ENCODE measurements around the gene GPRC5B. TPM values are rescaled to one million over a fixed set of nuclear protein-coding genes. Genes with fewer than 3 reads are reported as not detected.

Gene GPRC5B
- total RNA-seq, 1 donor from 2014 or later: 11.2 TPM

DNA sequence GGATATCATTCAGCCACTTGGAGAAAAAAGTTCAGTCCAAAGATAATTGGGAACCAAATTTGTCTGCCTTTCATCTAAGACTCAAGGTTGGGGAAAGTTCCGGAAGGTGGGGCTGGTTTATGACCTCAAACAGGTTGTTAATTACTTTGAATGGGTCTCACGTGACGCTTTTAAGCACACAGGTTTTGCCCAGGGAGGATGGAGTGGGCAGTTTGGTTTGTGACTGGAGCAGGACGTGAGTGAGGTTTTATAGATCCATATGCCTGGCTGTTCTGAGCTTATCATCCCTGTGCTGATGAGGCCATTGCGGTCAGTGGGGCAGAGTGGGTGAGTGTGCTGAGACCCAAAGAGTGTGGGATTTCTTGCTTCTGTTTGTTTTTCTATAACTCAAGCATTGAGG is 38.7 kb upstream of the GPRC5B start:
- TF ChIP-seq, protein P1, sequence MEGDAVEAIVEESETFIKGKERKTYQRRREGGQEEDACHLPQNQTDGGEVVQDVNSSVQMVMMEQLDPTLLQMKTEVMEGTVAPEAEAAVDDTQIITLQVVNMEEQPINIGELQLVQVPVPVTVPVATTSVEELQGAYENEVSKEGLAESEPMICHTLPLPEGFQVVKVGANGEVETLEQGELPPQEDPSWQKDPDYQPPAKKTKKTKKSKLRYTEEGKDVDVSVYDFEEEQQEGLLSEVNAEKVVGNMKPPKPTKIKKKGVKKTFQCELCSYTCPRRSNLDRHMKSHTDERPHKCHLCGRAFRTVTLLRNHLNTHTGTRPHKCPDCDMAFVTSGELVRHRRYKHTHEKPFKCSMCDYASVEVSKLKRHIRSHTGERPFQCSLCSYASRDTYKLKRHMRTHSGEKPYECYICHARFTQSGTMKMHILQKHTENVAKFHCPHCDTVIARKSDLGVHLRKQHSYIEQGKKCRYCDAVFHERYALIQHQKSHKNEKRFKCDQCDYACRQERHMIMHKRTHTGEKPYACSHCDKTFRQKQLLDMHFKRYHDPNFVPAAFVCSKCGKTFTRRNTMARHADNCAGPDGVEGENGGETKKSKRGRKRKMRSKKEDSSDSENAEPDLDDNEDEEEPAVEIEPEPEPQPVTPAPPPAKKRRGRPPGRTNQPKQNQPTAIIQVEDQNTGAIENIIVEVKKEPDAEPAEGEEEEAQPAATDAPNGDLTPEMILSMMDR (IDR thresholded peaks at IDR 0.05; ENCODE audit: insufficient read depth, low read length, poor library complexity, severe bottlenecking): no peak
- no peaks in the 10 kb centered on the region for H3K27me3 ChIP-seq (ENCODE audit: control insufficient read depth, insufficient read depth, low read length)
- H3K36me3 ChIP-seq (ENCODE audit: control insufficient read depth, insufficient read depth, low read length): no peaks in the 10 kb centered on the region
- no peak for DNase-seq (ENCODE audit: low read depth)
- no peak overlapping the region for H3K4me3 ChIP-seq (ENCODE audit: low read depth, low read length)

- no peak overlapping the region for H3K4me3 ChIP-seq (ENCODE audit: low read depth, low read length)
- no peaks in the 10 kb centered on the region for H3K36me3 ChIP-seq (ENCODE audit: control insufficient read depth, insufficient read depth, low read length)
- H3K27me3 ChIP-seq (ENCODE audit: control insufficient read depth, insufficient read depth, low read length): no peaks in the 10 kb centered on the region
- no peak for DNase-seq (ENCODE audit: low read depth)
- TF ChIP-seq, protein P1 (IDR thresholded peaks at IDR 0.05; ENCODE audit: insufficient read depth, low read length, poor library complexity, severe bottlenecking): no peak
Observed at GRCh38 chr16:19919142-19919541, 34.5 kb upstream of the GPRC5B start.

- Histone ChIP-seq H3K36me3 (ENCODE audit: control insufficient read depth, insufficient read depth, low read length) (no peaks in the 10 kb centered on the region), H3K4me3 (ENCODE audit: low read depth, low read length) (no peak overlapping the region), H3K27me3 (ENCODE audit: control insufficient read depth, insufficient read depth, low read length) (no peaks in the 10 kb centered on the region)
- TF ChIP-seq, protein P1 (IDR thresholded peaks at IDR 0.05; ENCODE audit: insufficient read depth, low read length, poor library complexity, severe bottlenecking): no peak
- DNase-seq (ENCODE audit: low read depth): no peak
Observed at GRCh38 chr16:19916064-19916463, 31.4 kb upstream of the GPRC5B start.

DNA sequence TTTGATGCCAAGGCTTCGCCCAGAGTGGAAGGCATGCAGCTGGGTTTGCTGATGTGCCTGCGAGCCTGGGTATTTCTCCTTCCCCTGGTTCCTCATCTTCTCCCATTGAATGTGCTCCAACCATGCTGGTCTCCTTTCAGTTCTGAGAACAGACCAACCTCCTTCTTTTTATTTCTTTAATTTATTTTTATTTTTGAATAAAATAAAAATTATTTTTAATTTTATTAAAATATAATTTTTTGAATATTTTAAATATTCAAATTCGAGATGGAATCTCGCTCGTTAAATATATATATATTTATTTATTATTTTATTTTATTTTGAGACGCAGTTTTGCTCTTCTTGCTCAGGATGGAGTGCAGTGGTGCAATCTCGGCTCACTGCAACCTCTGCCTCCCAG is 30.2 kb upstream of the GPRC5B start:
- TF ChIP-seq, protein P1 (IDR thresholded peaks at IDR 0.05; ENCODE audit: insufficient read depth, low read length, poor library complexity, severe bottlenecking): no peak
- DNase-seq (ENCODE audit: low read depth): no peak
- Histone ChIP-seq H3K27me3 (ENCODE audit: control insufficient read depth, insufficient read depth, low read length) (no peaks in the 10 kb centered on the region), H3K36me3 (ENCODE audit: control insufficient read depth, insufficient read depth, low read length) (no peaks in the 10 kb centered on the region), H3K4me3 (ENCODE audit: low read depth, low read length) (no peak overlapping the region)

DNA sequence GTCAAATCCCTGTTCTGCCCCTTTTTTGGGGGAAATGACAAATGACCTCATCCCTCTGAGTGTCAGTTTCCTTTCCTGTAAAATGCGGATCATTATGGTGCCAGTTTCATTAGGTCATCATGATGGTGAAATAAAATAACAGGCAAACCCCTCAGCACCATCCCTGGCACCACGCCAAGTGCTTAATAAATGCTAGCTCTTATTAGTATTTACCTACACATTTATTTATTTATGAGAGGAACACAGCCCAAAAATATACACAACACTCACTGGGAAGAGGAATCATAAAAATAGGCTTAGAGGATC is 28.6 kb upstream of the GPRC5B start:
- Histone ChIP-seq H3K27me3 (ENCODE audit: control insufficient read depth, insufficient read depth, low read length) (no peaks in the 10 kb centered on the region), H3K4me3 (ENCODE audit: low read depth, low read length) (no peak overlapping the region), H3K36me3 (ENCODE audit: control insufficient read depth, insufficient read depth, low read length) (no peaks in the 10 kb centered on the region)
- TF ChIP-seq, protein P1 (IDR thresholded peaks at IDR 0.05; ENCODE audit: insufficient read depth, low read length, poor library complexity, severe bottlenecking): no peak
- DNase-seq (ENCODE audit: low read depth): no peak

DNA sequence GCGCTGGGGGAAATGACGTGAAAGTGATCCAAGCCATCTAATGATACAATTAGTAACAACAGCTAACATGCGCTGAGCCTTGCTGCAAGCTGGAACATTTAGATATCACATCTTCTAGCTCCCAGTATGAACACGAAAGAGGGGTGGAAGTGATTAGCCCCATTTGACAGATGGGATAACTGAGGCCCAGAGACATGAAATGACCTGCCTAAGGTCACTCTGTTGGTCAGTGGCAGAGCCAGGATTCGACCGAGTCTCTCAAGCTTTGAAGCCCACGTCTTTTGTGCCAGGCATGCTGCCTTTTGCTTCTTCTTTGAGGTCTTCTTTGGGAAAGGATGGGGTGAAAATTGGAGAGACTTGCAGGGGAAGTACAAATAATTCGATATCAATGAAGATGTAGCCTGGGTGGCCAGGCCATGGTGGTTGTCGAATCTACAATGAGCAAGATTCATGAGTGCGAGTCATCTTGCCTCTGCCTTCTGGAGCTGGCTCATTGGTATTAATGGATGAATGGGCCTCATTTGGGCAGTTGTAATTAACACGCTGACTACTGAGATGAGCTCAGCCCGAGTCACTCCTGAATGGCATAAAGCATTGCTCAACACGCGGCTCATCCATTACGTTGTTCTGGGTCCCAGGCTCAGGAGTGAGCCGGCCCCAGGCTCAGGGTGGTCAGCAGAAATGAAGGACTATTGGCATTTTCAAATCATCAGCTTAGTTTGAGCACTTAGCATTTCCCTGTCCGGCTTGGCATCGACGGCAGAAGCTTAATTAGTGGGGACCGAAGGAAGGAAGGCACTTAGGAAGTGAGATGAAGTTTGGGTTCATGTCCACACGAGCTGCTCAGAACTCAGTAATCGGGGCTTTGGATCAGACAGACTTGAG is 28.0 kb upstream of the GPRC5B start:
- peak; percentile 47 for DNase-seq (ENCODE audit: low read depth)
- Histone ChIP-seq H3K36me3 (ENCODE audit: control insufficient read depth, insufficient read depth, low read length) (no peaks in the 10 kb centered on the region), H3K27me3 (ENCODE audit: control insufficient read depth, insufficient read depth, low read length) (no peaks in the 10 kb centered on the region), H3K4me3 (ENCODE audit: low read depth, low read length) (no peak overlapping the region)
- TF ChIP-seq, protein P1 (IDR thresholded peaks at IDR 0.05; ENCODE audit: insufficient read depth, low read length, poor library complexity, severe bottlenecking): no peak

All from kidney epithelial cell (primary cell).